Cerebellar nuclear complex (tissue), 1 donor: ENCODE data around the gene RTN1.
"Not testable (repeated sequence)": the region's sequence is repeated elsewhere in the genome, so short reads cannot be mapped to it uniquely, and the experiment has no call there.

ENCODE experiments used
- DNase-seq, 2 experiments: peaks; one replicate each; lab custom pipeline; 2025; lab: John Stamatoyannopoulos, UW

RTN1 gene

DNA sequence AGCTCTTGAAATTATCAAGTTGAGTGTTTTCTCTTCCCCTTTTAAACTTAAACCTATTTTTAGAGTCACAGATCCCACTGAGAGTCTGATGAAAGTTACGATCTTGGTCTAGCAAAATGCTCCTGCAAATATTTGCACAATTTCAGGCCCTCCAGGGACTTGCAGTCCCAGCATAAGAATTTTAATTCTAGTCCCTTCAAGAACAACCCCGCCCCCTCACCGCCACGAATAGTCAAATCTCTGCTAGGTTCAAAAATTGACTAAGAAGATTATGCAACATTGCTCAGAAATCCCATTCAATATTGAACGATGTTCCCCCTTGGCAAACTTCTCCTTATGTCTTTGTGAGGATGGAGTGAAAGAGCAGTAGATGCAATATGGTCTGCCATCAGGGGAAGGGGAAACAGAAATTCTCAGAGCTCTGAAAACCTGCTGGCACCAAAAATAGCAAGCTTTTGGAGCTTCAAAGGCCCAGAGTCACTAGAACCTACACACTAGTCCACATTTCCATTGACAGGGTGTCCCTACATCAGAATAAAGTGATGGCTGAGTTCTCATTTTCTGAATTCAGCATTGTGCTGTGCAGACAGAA, 166.4 kb downstream of the RTN1 start:
- no peak for DNase-seq

DNA sequence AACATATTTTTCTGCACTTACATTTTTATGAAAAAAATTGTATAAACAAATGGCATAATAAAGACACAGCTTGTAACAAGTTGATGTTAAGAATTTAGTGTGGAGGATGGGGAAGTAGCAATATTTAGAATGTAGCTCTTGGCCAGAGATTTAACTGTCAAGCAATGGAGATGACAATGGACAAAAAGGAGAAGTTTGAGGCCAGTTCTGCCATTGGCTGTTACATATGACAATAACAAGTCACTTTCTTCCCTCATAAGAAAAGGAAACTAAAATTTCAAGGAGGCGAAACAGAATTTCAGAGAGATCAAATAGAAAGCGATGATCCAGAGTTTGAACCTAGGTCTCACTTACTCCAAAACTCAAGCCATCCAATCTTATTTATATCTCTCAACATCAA, 171.1 kb downstream of the RTN1 start:
- no peak for DNase-seq

DNA sequence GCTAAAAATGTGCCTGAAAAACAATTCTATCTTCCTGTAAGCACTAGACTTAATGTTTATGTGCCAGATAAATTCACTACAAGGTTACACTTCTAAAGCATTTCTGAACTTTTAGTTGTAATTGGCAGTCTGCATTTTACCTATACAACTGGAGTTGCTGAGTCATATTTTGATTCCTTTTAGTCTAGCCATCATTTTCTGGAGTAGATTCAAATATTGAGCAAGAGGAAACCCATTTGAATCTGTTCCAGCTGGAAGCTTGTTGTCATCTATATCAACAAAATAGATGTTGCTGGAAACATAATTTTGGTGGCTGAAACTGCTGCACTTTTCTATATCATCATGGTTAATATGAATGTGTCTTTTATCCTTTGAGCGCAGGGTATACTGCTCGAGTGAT, 171.8 kb downstream of the RTN1 start:
- no peak for DNase-seq

DNA sequence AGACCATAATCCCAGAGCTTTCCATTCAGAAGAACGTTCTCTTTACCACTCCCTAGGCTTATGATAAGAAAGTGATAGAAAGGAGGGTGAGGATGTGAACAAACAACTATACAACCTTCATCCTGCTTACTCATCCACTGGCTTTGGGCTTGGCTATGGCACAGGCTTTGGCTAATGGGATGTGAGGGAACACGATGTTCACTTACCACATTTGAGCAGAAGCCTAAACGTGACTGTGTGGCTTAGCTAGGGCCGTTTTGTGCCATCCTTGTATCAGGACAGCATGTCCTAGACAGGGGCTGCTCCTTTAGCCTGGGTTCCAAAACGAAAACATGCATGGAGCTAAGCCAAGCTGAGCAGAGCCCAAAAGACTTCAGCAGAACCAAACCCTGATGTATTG, 175.4 kb downstream of the RTN1 start:
- no peak for DNase-seq

DNA sequence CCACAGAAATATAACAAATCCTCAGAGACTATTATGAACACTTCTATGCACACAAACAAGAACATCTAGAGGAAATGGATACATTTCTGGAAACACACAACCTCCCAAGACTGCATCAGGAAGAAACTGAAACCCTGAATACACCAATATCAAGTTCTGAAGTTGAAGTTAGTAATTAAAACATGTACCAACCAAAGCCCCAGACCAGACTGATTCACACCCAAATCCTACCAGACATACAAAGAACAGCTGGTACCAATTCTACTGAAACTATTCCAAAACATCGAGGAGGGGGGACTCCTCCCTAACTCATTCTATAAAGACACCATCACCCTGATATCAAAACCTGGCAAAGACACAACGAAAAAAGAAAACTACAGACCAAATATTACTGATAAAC, 179.3 kb downstream of the RTN1 start:
- DNase-seq = no peak

DNA sequence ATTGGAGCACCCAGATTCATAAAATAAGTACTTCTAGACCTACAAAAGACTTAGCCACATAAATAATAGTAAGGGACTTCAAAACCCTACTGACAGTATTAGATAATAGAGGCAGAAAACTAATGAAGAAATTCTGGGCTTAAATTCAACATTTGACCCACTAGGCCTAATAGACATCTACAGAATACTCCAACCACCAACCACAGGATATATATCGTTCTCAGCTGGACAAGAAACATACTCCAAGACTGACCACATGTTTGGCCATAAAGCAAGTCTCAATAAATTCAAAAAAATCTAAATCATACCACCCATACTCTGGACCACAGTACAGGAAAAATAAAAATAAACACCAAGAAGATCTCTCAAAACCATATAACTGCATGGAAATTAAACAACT, 180.2 kb downstream of the RTN1 start:
- DNase-seq = no peak

DNA sequence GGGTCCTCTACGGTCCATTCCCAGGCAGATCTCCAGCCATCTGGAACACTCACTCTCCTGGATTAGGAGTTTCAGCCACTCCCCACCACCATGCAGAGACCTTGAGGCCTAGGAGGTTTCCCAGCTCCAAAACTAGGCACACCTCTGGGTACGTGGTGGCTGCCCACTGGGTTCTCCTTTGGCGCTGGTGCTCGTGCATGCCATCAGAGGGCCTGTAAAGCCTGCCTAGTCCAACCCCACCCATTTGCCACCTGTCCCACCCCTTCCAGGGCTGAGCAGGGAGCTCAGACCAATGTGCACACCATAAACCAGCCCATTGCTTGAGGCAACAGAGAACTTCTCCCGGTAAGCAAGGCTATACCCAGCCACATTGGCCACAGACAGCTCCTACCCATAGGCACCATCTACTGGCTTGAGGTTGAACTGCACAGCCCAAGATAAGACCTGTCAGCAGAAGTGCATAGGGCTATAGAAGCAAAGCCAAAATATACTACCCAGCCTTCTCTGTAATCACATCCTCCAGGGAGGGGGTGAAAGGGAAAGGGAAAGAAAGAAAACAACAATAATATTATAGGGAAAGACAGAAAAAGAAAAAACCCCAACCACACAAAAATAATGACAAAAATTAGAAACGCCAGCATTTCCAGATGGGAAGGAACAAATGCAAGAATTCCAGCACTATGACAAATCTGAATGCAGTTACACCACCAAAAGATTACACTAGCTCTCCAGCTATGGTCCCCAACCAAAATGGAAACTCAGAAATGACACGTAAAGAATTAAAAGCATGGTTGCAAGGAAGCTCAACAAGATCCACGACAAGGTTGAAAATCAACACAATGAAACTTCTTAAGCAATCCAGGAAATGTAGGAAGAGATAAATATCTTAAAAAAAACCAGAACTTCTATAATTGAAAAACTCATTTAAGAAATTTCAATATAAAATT, 182.1 kb downstream of the RTN1 start:
- no peak for DNase-seq

DNA sequence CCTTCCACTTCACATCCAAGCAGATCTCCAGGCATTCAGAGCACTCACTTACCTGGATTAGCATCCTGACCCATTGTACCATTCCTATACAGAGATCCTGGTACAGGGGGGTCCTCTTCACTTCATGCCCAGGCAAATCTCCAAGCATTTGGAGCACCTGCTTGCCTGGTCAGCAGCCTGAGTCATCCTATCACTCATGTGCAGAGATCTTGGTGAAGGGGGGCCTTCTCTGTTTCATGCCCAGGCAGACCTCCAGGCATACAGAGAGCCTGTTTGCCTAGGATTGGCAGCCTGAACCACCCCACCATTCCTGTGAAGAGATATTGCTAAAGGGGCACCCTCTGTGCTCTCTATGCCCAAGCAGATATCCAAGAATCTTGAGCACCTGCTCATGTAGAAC, 182.9 kb downstream of the RTN1 start:
- no peak for DNase-seq

DNA sequence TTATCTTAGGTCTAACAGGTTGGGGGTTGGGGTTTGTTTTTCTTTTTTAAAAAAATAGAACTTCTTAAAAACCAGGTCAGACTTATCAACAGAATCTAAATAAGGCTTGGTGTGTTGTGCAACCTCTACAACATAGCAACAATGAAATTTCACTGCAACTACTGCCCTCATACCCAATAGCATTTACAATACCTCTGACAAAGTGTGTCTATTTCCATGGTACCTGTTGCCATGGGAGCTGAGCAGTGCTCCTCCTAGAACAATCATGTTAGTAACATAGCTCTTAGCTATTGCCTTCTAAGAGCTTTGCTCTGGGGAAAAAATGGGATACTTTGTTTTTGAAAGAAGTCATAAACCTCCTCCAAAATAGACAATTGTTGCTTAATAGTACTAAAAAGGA, 190.7 kb downstream of the RTN1 start:
- no peak for DNase-seq

DNA sequence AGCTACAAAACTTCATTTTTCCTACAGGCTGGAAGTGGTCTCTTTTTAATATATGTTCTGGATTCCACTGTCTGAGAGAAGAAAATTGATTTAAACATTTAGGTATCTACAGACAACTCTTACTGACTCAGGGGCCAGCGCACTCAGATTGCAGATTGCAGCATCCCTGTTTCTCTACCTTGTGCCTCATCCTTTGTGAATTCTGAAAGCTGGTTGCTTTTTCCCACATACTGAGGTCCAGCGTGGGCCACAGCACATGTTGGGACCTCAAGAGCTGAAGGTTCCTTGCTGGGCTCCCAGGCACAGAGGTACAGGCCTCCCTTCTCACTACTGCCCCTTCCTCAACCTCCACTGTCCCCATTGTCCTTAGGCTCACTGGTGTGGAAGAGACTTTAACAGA, 192.2 kb downstream of the RTN1 start:
- DNase-seq = no peak

DNA sequence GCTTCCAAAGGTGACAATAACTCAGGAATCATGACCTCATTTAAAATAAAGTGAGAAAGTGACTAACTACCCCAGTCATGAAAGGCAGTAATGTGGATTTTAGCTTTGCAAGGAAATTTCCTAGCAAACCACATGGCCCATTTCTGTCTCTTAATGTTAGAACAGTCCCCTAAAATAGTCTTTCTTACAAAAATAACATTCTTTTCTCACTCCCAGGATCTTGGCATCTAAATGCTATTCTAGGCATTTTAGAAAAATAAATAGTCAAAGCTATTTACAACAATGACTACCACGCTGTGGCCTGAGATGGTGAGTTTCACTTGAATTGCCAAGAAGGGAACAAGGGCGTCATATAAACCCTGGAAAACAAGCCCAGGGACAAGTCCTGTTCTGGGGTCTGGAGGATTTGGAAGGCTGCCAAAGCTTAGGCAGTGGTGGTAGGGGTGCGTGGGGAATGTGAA, 192.8 kb downstream of the RTN1 start:
- no peak for DNase-seq

DNA sequence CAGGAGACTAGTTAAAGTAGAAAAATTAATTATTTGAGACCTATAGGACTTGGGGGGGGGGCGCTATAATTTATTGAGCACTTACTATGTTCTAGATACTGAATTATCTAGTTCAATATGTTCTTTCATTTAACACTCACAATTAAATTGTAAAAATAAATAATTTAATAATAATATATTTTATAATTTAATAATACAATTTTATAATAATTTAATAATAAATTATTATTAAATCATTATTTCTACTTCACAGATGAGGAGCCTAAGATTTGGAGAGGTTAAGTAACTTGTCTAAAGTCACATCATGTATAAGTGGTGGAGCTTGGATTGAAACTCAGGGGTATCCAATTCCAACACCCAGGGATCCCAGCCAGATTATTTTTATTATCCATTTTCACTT, 195.2 kb downstream of the RTN1 start:
- no peak for DNase-seq

DNA sequence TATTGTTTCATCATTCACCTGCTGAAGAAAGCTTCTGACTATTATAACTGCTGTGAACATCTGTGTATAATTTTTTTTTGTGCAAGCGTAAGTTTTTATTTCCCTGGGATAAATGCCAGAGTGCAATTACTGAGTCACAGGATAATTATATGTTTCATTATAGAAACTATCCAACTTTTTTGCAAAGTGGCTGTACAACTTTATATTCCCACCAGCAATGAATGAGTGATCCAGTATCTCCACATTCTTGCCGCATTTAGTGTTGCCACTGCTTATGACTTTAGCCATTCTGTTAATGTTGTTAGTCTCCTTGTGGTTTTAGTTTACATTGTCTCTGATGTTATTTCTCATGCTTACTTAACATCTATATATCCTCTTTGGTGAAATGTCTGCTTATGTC, 205.8 kb downstream of the RTN1 start:
- no peak for DNase-seq

DNA sequence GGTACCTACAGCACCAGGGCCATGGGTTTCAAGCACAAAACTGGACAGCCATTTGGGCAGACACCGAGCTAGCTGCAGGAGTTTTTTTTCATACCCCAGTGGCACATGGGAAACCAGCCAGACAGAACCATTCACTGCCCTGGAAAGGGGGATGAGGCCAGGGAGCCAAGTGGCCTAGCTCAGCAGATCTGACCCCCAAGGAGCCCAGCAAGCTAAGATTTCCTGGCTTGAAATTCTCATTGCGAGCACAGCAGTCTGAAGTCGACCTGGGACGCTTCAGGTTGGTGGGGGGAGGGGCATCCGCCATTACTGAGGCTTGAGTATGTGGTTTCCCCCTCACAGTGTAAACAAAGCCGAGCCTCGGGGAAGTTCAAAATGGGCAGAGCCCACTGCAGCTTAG, 212.8 kb downstream of the RTN1 start:
- no peak for DNase-seq

DNA sequence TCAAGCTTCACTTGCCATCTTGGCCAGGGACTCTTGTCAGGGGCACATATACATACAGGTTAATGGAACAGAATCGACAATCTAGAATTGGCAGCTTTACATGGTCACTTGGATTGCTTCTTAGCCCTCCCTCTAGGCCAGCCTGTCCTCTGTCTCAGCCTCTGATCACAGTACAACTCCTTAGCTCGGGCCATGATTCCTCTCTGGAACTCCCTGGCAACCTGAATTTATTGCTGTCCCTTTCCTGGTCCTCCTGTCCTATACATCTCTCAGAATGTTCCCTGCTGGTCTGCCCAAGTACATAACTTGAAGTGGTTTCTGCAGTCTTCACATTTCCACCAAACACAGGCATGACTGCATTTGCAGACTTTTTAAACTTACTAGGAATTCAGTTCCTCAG, 214.1 kb downstream of the RTN1 start:
- no peak for DNase-seq

DNA sequence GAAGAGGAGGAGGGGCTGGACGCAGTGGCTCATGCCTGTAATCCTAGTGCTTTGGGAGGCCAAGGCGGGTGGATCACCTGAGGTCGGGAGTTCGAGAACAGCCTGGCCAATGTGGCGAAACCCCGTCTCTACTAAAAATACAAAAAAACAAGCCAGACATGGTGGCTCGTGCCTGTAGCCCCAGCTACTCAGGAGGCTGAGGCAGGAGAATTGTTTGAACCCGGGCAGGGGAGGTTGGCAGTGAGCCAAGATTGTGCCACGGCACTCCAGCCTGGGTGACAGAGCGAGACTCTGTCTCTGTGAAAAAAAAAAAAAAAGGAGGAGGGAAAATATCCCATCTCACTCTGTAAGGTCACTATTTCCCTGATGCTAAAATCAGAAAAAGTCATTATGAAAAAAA, 216.4 kb downstream of the RTN1 start:
- not testable (repeated sequence) for DNase-seq

DNA sequence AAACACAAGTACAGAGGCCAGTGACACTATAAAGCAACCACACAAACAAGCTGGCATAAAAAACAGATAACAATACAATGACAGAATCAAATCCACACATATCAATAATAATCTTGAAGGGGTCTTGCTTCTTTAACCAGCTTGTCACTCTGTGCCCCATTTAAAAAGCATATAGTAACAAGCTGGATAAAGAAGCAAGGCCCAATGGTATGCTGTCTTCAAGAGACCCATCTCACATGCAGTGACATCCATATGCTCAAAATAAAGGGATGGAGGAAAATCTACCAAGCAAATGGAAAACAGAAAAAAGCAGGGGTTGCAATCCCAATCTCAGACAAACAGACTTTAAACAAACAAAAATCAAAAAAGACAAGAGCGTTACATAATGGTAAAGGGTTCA, 223.7 kb downstream of the RTN1 start:
- DNase-seq = not testable (repeated sequence)

DNA sequence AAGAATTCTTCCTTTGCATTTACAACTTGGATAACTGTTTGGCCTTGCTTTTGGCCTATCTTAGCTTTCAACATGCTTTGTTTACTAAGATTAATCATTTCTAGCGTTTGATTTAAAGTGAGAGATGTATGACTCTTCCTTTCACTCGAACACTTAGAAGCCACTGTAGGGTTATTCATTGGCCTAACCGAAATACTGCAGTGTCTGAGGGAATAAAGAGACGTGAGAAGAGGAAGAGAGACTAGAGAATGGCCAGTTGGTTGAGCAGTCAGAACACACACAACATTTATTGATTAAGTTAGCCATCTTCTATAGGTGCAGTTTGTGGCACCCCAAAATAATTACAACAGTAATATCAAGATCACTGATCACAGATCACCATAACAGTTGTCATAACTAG, 231.7 kb downstream of the RTN1 start:
- no peak for DNase-seq

DNA sequence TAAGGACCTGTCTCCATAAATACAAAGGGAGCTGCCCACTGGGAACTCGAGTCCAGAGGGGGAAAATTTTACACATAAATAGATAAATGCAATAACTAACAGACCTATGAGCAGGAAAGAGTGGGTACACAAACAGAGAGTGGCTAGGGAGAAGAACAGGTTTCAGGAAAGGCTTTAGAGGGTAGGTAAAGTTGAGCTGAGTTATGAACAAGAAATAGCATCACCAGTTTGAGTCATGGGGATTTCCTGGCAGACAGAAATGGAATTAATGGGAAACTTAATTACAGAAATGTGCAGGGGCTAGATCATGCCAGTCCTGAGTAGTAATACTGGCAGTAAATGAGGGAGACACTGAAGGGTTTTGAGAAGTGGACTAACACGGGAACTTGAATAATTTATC, 236.0 kb downstream of the RTN1 start:
- no peak for DNase-seq

DNA sequence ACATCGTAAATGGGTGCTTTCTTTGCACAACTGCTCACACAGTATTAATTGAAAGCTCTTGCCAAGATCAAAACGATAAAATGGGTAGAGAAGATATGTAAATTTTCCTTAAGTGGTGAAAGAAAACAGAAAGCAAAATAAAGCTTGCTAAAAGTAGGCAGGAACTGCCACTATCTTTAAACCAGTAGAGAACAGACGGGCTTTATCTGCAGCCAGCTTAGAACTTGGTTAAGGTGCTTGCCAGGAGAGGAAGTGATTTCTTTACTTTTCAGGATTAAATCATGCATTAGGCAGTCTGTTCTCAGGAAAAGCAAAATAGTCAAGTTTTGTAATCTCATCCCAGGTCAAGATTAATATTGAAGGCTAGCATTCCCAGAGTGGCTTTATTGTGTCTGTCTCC, 237.1 kb downstream of the RTN1 start:
- no peak for DNase-seq

DNA sequence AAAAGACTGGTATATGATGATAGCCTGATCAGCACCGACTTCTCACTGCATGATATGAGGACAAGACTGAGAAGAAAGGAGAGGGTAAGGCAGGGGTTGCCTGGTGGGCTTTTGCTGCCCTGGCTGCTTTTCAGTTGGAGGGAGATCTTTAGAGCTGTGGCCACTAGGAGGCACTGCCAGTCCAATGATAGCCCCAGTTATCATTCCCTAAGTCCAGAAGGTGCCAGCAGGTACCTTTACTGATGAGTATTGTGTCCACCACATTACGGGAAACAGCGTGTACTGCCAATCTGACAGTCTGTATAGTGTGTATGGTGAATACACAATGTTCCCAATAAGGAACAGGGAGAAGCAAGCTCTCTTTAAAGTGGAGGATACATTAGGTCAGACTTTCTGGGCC, 238.2 kb downstream of the RTN1 start:
- DNase-seq = no peak

DNA sequence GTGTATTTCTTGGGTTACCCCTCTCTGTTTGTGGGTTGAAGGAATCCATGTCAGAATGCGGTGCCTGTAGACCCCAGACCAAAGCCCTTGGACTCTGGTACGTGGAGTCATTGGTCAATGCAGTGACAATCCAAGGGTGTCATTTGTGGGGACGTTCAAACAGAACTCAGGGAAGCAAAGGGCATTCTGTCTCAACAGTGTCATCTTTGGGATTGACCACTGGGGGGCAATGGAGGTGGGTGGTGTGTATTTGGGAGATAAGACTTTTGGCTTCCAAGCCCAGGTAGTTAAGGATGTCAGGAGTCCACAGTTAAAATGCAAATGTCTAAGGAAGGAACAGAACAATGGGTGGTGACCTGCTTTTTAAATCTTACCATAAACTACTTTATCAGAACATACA, 239.3 kb downstream of the RTN1 start:
- DNase-seq = no peak

DNA sequence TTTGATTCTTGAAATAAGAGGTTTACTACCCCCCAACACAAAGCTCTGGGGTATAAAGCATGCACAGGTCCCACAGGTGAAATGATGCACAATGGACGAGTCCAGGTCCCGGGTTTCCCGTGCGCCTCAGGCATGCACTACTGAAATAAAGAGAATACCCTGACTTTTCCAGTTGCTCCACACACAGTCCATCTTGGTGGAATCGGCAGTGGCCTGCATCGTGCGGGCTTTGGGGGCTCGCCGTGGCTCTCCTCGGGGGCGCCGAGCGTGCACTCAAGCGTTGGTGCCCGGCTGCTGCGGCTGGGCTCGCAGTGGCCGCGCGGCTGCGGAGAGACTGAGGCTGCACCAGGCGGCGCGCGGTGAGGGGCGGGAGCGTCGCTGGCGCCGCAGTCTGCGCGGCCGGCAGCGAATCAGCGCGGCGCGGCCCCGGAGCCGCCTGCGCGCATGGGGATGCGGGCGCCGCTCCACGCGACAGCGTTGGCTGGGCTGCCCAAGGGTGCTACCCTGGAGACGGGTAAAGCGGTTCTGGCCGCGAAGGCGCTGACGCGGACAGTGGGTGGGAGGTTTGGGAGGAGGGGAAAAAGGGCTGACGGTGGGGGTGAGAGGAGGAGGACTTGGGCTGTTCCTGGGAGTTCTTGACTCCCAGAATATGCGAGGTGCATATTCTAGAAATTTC, 240.2 kb downstream of the RTN1 start:
- DNase-seq = peak in 1 of 2 experiments; percentile 14
